ENCODE data around the gene FGFR2.

FGFR2 gene

DNA sequence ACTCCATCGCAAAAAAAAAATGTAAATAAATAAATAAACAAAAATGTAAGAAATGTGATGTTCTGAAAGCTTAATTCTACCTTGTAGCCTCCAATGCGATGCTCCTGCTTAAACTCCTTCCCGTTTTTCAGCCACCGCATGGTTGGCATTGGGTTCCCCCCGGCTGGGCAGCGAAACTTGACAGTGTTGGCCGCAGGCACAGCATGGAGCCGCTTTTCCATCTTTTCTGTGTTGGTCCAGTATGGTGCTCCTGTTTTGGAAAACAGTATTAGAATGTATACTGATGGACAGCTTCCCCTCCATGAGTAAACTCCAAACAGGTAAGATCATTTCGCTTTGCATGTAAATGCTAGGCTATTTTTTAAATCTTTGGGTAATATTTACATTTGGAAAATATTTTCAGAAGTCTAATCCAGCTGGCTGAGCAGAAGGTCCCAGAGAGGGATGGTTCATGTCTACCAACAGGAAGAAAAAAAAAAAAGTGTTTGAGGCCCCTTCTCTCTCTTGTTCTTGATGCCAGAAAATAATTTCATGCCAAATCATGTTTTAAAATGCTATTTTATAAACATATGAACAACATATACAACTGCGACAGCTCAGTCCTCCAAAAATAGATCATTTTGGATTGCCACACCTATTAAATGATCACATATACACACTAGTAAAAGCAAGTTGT lies 46.9 kb downstream of the FGFR2 start:
- no peak for FAIRE-seq

DNA sequence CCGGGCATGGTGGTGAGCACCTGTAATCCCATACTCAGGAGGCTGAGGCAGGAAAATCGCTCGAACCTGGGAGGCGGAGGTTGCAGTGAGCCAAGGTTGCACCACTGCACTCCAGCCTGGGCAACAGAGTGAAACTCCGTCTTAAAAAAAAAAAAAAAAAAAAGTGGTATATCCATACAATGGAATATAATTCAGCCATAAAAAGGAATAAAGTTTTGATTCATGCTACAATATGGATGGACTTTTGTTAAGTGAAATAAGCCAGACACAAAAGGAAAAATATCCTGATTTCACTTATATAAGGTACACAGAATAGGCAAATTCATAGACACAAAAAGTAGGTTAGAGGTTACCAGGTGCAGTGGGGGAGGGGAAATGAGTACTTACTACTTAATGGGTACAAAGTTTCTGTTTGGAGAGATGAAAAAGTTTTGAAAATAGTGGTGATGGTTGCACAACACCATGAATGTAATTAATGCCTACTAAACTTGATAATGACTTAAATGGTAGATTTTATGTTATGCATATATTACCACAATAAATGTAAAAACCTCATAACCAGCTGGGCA lies 53.9 kb downstream of the FGFR2 start:
- no peak for FAIRE-seq

- no peak for FAIRE-seq
These were observed 54.7 kb downstream of the FGFR2 start for GRCh38 chr10:121543545-121543944.

- FAIRE-seq, result no peak
These were observed 56.7 kb downstream of the FGFR2 start for GRCh38 chr10:121541450-121542120.

GRCh38 chr10:121540732-121541395 lies 57.4 kb downstream of the FGFR2 start:
- no peak for FAIRE-seq

DNA sequence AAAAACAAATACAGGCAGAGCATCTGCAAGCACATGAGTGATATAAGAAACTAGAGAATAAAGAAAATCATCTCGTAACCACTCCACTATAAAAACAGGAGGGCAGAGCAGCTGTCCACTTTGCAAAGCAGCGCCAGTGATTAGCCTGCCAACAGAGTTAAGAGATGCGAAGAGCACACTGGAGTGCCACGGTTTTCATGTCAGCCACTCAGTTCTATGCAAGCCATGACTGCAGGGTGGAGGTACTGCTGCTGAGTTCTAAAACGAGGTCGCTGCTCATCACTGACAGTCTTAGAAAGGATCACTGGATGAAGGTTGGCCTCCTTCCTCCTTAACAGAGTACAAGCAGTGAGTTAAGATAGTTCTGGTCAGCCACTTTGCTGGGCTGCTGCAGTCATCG lies 58.5 kb downstream of the FGFR2 start:
- no peak for FAIRE-seq

DNA sequence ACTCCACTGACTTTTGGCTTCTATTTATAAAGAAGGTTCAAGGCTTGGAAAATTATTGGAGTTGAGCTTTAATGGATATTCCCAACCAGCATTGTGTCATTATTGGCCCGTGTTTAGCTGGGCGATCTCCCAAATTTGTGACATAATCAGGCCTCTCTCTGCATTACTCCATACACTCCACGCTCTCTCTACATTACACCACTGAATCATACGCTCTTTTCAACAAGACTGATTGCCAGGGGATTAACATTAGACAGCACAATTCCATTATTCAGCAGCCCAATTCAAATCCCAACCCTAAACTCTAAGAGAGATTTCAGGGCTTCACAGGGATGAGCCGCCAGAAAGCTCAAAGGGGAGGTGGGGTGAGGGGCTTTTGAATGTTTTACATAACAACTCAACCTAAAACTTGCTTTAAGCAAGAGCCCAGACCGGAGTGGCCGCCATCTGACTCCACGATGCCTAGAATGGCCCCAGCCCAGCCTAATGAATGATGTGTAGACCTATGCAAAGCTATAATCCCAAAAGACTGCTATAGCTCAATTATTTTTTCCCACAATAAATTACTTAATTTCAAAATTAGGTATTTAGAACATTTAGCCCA lies 61.8 kb downstream of the FGFR2 start:
- FAIRE-seq, result no peak

DNA sequence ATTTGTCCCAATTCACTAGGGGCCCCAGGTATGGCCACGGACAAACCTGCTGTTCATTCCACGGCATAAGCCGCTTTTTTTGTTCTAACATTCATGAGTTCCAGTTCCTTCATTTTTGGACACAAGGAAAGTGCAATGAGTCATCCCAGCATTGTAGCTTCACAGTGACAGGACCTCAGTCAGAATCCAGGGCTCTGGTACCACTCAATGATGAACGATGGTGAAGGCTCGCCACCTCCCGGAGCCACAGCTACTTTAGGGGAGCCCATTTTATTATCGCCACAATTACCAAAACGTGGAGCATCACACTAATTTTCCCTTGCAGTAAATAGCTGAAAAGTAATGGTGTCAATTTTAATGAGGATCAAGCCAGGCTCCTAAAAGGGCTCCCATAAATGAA lies 62.9 kb downstream of the FGFR2 start:
- FAIRE-seq, result no peak

GRCh38 chr10:121532292-121532864 lies 65.9 kb downstream of the FGFR2 start:
- no peak for FAIRE-seq

- no peak for FAIRE-seq
These were observed 66.4 kb downstream of the FGFR2 start for GRCh38 chr10:121531830-121532178.

- no peak for FAIRE-seq
These were observed 67.0 kb downstream of the FGFR2 start for GRCh38 chr10:121531076-121531829.

DNA sequence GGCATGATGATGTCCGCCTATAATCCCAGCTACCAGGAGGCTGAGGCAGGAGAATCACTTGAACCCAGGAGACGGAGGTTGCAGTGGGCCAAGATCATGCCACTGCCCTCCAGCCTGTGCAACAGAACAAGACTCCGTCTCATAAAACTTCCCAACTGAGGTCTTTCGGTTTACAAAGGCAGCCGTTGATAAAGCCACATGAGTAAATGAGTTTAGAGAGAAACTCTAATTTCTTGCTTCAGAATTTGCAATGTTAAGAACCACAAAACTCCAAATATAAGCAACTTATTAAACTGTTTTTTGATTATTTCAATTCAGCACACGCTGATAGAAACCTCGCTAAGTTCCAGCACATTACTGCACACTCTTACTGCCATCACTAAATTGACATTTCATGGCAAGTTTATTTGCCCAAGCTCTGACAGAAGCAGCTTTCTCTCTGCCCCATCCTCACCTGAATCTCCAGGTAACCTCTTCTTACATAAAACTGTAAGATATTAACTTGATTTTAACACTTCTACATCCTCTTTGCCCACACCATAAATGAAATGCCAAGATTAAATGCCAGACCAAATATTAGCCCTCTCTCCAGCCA lies 67.7 kb downstream of the FGFR2 start:
- FAIRE-seq, result no peak

DNA sequence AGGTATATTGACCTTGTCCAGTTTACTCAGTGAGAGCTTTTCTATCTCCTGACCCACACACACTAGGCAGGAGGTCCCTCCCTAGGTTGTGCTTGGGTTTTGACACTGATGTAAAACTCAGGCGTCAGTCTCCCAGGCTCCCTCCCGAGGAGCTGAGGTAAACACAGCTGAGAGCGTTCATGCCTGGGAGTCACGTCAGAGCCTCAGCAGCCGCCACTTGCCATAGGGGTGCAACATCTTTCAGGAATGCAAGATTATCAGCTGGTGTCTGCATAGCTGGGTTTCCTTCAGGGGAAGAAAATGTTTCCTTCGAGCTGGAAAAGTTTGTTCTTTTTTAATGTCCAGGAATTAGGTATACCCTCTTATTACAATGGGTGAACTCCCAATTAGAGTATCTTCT lies 70.6 kb downstream of the FGFR2 start:
- FAIRE-seq, result no peak

DNA sequence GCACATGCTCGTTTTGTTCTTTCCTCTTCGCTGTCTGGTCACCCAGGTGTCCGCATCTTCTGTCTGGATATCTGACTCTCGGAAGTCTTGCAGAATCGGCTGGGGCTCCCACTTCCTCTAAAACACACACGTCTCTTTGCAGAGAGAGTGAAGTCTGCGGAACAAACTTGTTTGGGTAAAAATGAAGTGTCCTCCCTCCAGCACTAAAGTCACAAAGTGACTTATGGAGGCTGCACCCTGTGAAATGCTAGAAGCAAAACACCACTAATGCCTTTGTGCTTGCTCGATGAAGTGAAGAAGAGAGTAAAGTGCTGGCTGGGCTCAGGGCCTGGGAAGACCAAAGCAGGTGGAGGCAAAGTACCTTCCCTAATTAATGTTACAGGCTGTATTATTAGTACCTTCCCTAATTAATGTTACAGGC lies 71.4 kb downstream of the FGFR2 start:
- FAIRE-seq, result no peak

DNA sequence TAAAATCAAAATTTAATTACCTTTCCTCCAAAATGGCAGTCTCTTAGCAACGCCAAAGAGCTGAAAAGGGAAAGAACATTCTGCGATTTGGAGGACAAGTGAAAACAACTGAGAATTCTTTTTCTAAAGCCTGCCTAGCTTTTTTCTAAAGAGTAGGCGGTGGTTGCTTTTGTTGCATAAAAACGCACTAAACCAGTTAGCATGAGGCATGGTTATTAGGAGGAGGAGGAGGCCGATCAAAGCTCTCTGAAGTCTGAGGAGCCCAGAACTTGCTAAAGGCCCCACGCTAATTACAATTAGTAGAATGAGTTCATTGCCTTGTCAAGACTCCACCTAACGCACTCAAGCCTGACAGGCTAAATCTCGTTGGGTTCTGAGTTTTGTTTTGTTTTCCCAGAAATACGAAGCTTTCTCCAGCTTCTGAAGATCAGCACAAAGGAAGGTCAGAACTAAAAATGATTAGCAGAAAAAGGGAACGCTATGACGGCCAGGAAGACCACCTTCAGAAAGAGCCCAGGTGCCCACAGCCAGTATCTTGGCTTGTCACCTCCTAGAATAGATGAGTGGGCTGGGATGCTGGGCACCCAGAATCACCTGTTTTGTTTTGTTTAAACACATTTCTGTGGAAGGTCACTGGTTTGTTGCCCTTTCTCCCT lies 72.0 kb downstream of the FGFR2 start:
- no peak for FAIRE-seq

- no peak for FAIRE-seq
These were observed 72.8 kb downstream of the FGFR2 start for GRCh38 chr10:121525251-121526134.

DNA sequence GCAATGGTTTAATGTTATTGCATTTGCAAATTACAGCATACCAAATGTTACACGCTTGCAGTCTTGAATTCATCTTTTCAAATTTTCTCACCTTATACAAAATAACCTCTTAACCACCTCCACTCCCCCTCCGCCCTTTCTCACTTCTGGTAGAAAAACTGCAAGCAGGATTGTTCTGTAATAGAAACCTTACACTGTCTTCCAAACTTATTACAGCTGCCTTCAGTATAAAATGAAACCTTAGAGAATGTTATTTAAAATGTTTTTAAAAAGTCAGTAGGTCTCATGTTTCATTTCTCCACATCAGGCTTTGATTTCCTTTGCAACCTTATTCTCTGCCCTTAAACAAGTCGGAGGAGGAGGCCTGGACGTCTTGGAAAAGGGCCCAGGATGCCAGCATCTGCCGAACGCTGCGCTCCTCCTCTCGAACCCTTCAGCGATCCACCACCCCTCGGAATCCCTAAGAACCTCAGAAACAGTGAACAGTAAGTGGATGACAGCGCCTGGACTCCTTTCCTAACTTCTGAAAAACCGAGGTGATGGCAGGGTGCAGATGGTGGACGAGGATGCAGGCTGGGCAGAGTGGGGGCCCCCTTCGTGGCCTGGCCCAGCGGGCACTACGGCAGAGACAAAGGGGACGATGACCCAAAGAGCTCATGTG lies 74.0 kb downstream of the FGFR2 start:
- no peak for FAIRE-seq

GRCh38 chr10:121522831-121523230 lies 75.4 kb downstream of the FGFR2 start:
- no peak for FAIRE-seq

GRCh38 chr10:121521794-121522556 lies 76.3 kb downstream of the FGFR2 start:
- FAIRE-seq, result no peak
